ENCODE data around the gene ZNF587B.
"Not testable (repeated sequence)": the region's sequence is repeated elsewhere in the genome, so short reads cannot be mapped to it uniquely, and the experiment has no call there.

DNA sequence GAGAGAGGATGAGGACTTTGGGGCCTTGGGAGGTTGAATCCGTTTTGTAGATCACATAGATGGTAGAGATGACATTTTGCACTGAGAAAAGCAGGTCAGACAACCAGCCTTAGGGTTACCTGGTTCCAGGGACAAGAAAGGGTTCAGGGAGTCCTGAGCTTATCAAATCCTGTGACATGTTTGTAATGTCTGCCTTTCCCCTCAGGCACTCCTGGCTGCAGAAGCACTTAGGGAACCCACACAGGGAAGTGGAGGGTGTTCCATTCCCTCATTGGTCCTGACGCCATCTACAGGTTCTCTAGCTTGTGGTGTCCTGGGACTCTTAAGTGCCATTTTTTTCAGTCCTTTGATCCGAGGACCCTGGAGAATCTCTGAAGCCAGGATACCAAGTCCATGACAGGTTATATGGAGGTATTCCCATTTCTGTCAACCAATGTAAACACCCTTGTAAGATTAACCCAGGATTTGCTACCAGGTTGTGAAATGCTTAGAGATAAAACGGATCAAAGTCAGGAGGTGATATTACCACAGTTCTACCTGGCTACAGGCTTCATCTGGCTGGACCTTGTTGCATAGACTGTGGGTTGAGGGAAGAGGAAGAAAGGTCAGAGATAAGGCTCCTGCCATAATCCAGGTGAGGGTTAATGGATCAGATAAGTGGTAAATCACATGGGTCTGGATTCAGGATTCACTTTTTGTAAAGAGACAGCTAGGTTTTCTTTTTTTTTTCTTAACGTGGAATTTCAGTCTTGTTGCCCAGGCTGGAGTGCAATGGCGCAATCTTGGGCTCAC lies 21.9 kb downstream of the ZNF587B start:
- not testable (repeated sequence) for TF ChIP-seq EZH2 (IDR thresholded peaks at IDR 0.05; ENCODE audit: borderline replicate concordance, low read length)
- TF ChIP-seq, protein P1, sequence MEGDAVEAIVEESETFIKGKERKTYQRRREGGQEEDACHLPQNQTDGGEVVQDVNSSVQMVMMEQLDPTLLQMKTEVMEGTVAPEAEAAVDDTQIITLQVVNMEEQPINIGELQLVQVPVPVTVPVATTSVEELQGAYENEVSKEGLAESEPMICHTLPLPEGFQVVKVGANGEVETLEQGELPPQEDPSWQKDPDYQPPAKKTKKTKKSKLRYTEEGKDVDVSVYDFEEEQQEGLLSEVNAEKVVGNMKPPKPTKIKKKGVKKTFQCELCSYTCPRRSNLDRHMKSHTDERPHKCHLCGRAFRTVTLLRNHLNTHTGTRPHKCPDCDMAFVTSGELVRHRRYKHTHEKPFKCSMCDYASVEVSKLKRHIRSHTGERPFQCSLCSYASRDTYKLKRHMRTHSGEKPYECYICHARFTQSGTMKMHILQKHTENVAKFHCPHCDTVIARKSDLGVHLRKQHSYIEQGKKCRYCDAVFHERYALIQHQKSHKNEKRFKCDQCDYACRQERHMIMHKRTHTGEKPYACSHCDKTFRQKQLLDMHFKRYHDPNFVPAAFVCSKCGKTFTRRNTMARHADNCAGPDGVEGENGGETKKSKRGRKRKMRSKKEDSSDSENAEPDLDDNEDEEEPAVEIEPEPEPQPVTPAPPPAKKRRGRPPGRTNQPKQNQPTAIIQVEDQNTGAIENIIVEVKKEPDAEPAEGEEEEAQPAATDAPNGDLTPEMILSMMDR (IDR thresholded peaks at IDR 0.05; ENCODE audit: low read length) = not testable (repeated sequence)
